Measurements from ENCODE around the gene TARP.
"Not testable (repeated sequence)": the region's sequence is repeated elsewhere in the genome, so short reads cannot be mapped to it uniquely, and the experiment has no call there.

TARP gene

DNA sequence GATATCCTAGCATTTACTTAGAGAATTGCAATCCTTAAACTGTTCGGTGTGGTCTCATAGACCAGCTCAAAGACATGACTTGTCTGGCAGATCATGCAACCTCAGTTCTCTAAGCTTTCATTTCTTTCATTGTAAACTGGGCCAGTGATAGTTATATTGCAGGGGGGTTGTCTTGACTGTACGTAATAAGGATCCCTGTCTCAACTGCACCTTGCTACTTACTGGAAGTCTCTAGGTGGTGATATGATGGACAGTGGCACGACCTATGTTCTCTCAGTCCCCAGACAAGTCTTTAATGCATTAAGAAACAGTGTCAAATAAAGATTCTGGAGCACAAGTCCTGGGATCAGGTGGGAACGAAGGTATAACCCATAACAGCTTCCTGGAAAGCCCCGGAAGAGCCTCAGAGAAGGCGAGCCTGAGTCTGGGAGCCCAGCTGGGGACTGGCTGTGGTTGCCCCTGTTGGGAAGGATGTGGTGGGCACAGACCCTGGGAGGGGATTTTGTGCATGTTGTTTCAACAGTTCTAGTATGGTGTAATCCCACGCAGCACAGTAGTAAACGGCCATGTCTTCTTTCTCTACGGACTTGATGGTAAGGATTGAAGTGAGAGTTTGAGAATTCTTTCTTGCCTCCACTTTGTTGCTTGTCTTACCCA lies 26.0 kb upstream of the TARP start:
- DNase-seq (ENCODE audit: low read depth) = no peak

DNA sequence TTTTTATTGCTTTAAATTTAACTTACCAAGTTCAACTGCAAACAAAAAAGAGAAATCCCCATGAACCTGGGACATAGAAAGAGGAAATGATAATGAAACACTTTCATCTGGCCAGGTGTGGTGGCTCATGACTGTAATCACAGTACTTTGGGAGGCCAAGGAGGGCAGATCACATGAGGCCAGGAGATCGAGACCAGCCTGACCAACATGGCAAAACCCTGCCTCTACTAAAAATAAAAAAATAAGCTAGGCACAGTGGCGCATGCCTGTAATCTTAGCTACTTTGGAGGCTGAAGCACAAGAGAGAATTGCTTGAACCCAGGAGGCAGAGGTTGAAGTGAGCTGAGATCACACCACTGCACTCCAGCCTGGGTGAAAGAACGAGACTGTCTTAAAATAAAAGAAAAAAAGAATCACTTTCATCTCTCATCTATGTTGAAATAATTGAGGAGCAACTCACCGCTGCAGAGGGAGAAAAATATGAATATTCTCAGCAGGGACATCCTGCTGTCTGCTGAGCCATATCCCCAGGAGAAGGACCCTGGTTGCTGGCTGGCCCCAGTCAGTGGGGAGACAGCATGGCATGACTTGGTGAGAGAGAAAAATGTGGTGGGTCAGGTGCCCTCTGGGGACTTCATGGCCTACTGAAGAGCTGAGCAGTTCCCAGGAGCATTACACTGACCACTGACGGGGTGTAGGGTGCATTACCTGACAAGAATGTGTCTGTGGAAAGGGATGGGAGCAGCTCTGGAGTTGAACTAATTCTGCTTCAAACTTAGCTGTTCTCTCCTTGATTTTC lies 22.8 kb upstream of the TARP start:
- DNase-seq (ENCODE audit: low read depth) = no peak

DNA sequence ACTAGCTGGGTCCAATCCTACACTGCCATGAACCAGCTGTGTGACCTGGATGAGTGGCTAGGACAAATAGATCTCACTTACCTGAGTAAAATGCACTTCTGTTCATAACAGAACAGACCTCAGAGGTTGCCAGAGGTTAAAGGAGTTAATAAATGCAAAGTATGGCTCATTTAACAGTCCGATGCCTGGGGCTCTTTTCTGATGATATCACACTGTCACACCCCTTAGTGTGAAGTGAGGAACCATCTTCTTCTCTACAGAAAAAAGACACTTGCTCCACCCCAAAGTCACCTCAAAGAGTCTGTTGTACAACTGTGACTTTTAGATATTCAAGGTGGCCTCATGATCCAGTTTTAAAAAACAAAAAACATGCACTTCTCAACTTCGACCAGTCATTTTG lies 21.5 kb upstream of the TARP start:
- no peak for DNase-seq (ENCODE audit: low read depth)

DNA sequence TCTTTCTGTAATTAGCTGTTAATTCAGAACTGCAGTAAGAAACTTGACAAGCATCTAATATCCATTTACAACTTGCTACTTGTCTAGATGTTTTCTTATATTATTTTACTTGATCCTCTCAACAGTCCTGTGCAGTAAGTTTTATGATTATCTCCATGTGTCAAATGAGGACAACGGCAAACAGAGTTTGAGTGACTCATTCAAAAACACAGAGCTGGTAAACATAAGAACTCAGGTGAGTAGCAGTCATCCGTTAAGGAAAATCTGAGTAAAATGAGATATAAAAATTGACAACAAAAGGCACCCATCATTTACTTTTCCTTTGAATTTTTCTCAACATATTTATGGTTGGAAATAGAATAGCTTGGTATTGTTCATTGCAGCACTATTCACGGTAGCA lies 19.0 kb upstream of the TARP start:
- DNase-seq (ENCODE audit: low read depth) = no peak

DNA sequence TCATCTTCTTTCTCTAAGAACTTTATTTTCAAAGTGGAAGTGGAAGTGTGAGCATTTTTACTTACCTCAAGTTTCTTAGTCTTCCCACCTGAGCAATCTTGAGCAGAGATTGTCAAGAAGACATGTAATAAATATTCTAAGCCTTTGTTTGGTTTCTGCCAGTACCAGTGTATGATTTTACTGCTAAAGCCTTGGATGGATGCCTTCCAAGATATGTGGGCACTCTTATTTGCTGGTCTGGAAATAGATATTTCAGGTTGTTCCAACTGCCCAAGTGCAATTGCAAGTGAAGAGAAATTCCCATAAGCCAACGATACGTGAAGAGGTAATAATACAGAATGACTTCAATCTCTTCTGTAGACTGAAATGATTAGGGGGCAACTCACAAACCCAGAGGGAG lies 18.2 kb upstream of the TARP start:
- DNase-seq (ENCODE audit: low read depth) = no peak

DNA sequence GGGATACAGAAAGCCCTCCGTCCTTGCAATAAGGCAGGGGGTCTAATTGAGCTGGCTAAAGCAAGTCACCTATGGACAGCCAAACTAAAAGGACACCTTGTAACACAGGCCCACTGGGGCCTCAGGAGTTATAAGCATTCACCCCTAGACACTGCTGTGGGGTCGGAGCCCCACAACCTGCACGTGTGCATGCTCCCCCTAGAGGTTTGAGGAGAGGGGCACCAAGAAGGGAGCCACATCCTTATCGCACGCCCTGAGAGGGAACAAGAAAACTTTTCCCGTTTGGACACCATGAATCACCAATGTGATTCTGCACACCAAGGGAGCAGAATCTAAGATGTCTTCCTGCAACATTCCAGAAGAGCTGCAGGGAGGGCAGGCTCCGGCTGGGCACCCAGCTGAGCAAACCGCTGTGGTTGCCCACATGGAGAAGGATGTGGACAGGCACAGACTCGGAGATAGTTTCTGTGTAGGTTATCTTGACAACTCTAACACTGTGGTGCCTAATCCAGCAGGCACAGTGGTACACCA lies 17.7 kb upstream of the TARP start:
- DNase-seq (ENCODE audit: low read depth) = no peak

DNA sequence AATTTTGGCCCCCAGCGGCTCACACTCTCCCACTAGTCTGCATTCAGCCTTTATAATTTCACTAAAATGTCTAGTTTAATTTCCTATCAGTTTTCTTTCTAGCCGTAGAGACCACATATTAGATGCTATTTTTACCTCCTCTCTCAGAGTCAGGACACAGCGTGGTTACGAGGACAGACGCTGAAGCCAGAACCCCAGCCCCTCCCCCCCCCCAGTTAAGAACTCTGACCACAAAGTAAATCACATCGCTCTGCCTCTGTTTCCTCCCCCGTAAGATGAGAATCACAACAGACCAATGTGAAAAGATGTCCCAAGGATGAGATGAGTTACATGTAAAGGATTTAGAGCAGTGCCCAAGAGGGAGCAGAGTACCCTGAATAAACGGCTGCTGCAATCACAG lies 11.1 kb upstream of the TARP start:
- no peak for DNase-seq (ENCODE audit: low read depth)

DNA sequence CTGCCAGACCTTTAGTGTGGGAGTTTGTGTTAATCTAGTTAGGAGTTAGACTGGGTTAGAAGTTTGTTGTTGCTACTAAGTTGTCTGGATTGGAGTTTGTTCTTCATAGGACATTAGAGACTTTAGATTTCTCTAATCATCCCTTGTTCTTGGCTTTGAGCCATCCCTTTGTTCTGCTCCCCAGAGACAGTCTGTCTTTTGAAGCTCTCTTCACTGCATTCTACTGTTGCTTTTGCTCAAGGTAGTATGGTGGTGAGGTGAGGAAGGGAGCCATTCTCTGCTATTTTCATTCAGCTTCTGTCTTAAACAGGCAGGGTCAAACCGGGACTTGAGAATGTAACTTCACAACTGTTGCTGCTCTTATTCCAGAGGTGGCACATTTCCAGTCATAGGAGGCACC lies 10.4 kb upstream of the TARP start:
- DNase-seq (ENCODE audit: low read depth) = no peak

DNA sequence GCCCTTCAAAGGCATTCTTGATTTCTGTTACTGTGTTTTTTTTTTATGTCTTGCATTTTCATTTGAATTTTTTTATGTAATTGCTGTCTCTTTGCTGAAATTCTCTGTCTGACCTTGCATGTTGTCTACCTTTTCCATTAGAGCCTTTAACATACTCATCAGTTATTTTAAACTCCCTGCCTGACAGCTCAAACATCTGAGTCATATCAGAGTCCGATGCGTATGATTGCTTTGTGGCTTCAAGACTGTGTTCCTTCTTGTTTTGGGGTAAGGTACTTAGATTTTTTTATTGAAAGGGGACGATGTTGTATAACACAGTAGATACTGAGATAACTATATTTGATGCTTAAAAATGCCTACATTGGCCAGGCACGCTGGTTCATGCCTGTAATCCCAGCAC lies 9.7 kb upstream of the TARP start:
- no peak for DNase-seq (ENCODE audit: low read depth)

DNA sequence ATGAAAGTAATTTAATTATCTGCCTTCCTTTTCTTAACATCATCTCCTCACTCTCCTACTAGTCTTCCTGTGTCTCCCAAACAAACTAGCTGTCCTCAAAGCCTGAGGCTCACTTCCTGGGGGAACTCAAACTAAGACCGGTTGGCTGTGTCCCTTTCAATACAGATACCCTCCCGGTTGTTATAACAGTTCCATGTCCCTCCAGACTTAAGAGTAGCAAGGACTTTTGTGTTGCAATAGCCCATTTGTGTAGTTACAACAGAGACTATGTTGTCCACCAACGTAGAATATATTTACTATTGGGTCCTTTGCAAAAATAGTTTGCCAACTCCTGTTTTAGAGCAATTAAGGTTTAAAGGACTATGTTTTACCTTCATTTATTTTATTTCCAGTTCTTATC lies 8.6 kb upstream of the TARP start:
- DNase-seq (ENCODE audit: low read depth) = no peak

DNA sequence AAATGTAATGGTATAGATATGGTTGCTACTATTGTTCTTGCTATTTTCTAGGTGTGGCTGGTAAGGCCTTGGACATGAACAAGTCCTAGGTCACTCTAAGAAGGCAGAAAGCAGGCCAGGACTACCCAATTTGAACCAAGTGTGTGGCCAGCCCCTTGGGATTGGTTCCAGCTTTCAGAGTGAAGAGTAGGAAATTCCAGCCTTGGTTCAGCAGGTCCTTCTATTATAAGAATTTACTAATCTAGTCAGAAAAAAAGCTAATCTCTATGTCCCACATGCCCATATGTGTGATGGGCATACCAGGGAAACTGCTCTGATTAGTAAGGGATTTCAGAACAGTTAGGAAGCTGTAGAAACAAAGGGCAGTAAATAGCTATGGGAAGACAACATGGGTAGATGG lies 7.8 kb upstream of the TARP start:
- DNase-seq (ENCODE audit: low read depth) = no peak

DNA sequence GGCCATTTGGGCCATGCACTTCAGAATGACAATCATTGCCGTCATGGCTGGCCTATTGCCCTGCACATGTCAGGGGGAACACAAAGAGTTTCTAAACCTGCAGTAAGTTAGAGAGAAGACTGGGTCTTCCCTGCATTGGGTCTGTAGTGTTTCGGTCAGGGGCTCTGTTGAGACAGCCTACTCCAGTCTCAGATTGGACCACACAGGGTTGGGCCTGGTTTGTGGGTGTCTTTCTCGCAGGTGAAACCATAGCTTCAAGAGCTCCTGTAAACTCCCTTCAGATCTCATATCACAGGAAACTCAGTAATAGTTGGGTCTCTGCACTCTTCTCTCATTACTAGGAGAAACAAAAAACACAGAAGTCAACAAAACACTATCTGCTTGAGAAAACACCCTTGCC lies 7.3 kb upstream of the TARP start:
- DNase-seq (ENCODE audit: low read depth) = no peak

DNA sequence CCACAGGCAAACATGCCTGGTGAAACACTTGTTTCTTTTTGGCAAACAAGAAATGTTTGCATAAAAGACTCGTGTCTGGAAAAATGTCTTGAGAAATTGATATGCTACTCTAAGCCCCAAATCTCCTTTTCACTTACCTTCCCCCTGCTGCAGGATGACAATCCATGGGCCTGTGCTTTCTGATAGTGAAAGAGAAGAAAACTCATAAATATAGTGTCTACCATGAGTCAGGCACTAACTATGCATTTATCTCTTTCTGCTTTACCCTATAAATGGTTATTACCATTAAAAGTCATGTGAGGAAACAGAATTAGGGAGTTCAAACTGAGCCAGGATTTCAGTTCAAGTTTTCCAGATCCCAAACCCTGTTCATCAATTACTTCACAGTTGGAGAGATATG lies 6.6 kb upstream of the TARP start:
- DNase-seq (ENCODE audit: low read depth) = no peak

DNA sequence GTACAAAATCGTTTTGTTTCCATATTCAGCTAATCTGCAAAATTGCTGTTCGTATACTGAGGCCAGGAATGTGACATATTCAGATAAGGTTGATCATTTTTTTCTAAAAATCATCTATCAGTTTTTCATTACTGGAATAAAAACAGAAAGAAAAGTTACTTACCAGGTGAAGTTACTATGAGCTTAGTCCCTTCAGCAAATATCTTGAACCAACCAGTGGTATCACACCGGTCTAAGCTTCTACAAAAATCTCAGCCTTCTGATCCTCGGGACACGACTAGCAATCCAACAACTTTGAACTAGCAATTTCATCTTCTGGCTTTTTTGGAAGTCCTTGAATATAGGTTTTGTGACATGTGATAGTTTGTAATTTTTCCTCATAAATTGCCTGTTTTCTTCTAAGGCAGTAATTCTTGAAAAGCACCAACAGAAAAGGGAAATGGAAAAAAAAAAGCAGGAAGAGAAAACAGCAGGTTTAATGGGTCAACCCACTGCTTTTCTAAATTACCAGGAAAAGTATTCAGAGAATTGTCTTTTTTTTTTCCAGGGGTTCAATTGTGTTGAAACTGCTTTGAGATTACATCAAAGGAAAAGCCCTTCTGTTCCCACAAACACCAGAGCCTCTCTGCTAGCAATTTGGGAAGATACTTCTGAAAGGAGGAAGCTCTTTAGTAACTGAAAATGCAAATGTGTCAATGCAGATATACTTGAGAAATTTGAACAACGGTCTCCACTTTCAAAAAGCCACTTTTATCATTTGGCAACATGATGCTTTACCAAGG lies 2.9 kb upstream of the TARP start:
- DNase-seq (ENCODE audit: low read depth) = no peak

DNA sequence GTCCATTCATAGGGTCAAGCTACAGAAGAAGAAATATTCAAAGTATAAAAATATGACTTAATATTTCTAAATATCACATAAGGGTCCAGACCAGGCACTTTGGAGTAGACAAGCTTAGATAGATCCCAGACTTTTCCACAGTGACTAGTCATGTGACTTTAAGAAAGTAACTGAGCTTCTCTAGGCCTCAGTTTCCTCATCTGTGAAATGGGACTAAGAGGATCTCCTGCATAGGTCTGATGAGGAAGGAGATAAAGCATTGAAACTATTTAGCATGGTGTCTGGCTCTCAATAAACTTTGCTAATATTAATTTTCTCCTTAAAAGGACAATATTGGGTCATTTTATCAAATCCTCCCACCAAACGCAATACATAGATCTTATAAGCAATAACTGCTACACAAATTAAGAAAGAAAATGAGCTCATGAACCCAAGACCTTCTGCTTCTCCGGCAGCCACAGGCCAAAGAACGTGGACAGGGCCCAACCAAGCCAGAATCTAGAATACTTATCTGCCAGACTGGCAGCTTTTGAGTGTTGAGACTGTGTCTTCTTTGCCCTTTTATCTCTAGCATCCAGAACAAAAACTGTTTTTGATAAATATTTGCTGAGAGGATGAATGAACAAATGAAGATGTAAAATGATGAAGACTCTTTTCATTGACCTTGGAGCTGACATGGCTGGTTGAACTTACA lies 1.6 kb upstream of the TARP start:
- no peak for DNase-seq (ENCODE audit: low read depth)

DNA sequence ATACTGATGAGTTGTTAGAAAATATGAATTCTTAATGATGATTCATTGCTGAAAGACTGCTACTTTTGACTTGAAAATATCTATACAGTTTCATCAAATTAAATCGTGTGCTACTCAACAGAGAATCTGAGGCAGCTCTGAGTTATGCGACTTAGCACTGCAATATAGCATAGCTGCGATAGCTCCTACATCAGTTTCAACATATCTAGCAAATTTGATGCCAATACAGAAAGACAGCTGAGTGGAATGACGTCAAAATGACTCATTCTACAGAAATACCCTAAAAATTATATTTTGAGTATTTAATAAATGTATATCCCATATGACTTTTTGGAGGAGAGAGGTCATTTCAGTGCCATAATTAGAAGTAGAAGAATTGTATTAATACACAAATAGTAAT lies 1.1 kb upstream of the TARP start:
- DNase-seq (ENCODE audit: low read depth) = no peak

DNA sequence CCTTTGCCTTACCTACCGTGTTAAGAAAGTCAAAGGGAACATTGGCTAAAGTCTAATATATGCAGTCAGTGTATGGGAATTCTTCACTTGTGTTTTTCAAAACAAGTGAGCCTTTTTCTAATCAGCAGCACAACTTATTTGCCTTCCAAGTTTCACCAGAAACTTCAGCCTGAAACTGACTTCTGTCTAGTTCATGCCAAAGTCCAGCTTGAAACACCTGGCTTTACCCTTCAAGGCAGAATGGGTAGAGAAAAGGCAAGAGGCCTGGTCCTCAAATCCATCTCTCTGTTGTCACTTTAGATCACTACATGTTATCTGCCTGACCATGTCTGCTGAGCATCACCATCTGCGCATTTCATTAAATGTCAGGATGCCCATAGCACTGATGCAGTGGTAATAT lies 3.0 kb downstream of the TARP start:
- not testable (repeated sequence) for DNase-seq (ENCODE audit: low read depth)

DNA sequence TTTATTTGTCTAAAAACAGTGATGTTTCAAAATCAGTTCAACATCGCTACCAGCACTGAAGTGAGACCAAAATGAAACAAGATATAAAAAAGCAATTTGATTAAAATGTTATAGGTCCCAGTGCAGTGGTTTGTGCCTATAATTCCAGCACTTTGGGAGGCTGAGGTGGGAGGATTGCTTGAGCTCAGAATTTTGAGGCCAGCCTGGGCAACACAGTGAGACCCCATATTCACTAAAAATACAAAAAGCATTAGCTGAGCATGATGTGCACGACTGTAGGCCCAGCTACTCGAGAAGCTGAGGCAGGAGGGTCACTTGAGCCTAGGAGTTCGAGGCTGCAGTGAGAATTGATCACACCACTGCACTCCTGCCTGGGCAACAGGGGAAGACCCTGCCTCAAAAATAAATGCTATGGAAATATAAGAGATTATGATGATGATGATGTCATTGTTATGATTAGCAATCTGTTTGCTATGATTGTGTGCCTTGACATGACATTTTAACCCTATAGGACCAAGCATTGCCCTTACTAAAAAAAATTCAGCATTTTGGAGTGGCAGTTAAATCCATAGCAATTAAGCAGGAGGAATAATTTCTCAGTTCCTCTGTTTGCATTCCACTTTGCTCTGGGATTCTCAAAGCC lies 3.6 kb downstream of the TARP start:
- DNase-seq (ENCODE audit: low read depth) = not testable (repeated sequence)

DNA sequence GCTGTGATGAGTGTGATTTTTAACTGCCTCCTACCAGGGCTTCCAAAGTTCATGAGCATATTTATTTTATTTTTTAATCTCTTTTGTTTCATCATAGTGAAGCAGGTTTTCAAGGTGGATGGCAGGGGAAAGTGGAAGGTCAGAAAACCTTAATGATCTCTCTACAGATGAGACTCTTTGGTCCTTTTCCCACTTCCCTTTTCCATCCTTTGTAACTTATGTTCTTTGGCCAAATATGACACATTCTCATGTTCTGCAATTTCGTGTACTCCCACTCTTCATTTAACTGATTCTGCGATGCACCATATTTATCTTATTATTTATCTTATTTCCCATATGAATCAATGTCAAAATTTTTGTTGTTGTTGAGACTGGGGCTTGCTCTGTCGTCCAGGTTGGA lies 7.5 kb downstream of the TARP start:
- DNase-seq (ENCODE audit: low read depth) = not testable (repeated sequence)

DNA sequence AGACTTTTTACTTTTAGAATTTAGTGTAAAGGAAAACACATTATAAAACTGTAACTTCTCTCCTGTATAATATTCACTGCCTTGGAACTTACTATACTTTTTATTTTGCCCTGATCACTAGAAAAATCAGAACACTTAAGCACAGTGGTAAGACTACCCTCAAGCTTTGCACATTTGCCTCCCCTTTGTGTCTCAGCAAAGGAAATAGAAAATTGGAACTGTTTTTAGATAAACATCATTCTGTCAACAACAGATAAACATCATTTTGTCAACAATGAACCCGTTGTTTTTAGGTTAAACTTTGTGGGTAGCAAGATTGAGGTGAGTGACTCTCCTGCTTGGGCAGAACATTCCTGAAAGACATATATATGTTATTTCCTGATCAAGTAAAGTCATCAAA lies 8.8 kb downstream of the TARP start:
- not testable (repeated sequence) for DNase-seq (ENCODE audit: low read depth)

DNA sequence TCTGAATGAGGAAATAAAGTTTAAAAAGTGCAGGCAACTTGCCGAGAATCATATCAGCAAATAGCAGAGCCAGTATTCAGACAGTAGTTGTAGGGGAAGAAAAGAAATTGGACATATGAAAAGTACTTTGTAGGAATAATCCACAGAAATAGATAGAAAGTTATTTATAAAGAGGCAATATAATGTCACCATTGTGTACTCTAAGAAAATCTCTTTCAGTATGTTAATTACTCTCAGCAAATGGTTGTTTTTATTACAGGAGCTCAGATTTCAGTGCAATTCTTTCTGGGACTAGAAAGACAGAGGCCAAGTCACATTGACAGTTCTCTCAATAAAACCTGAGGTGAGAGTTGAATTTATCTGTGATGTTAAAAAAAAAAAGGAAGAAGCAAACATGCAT lies 10.2 kb downstream of the TARP start:
- not testable (repeated sequence) for DNase-seq (ENCODE audit: low read depth)

DNA sequence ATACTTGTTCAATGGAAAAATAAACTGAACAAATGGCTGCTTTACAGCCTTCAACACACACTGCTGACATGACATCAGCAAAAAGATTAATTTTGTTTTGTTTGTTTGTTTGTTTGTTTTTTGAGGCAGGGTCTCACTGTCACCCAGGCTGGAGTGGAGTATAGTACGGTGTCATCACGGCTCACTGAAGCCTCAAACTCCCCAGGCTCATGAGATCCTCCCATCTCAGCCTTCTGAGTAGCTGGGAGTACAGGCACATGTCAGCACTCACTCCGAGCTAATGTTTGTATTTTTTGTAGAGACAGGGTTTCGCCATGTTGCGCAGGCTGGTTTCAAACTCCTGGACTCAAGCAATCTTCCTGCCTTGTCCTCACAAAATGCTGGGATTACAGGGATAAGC lies 10.9 kb downstream of the TARP start:
- no peak for DNase-seq (ENCODE audit: low read depth)
